T-cell (primary cell): ENCODE results near the gene WBP2NL. TPM values are rescaled to one million over a fixed set of nuclear protein-coding genes. Genes with fewer than 3 reads are reported as not detected.

Experiments used
- ATAC-seq, 4 experiments: fragments of 200-7000 bp in 3 of 4; fragments of 150-1000 bp in 1 of 4; cut with Tn5 transposase; replicated peaks in 1 of 4; 1 replicate in 3 of 4; 2 replicates in 1 of 4; pipeline ENCODE4 v1.10.0; 2021; ENCODE audit warnings: moderate library complexity in 3 of 4, mild to moderate bottlenecking in 2 of 4, moderate number of reproducible peaks in 1 of 4
- CTCF ChIA-PET, 2 donors: fragments of 300-600 bp; sonication (Branson Sonifier 250); formaldehyde crosslinking; loops; one replicate each; lab custom pipeline; 2022; ENCODE audit warnings: antibody characterized with exemption in 2 of 2; lab: Charles Lee
- POLR2A ChIA-PET, 2 donors: fragments of 300-600 bp; sonication (Branson Sonifier 250); formaldehyde crosslinking; loops; one replicate each; lab custom pipeline; 2022; ENCODE audit warnings: antibody characterized with exemption in 2 of 2; lab: Charles Lee
- DNase-seq, 35 experiments: peaks; one replicate each; pipeline versions ENCODE4 v3.0.0 to v3.0.0-alpha.2; 2013 to 2023
- H3K27ac ChIP-seq: one replicate; pipeline ENCODE4 v1.5.1; 2013; ENCODE audit warnings: low read length
- H3K27me3 ChIP-seq, 2 experiments: replicated peaks in 1 of 2; 1 replicate in 1 of 2; 2 replicates in 1 of 2; pipeline versions ENCODE4 v1.6.1 to v1.7.0; 2013; ENCODE audit warnings: low read length in 1 of 2, mixed read lengths in 1 of 2; ENCODE audit not compliant: control insufficient read depth in 2 of 2, insufficient read depth in 2 of 2; ENCODE audit errors: extremely low read depth in 1 of 2
- H3K36me3 ChIP-seq, 2 donors: 1 replicate in 1 of 2; 2 replicates in 1 of 2; pipeline versions ENCODE4 v1.6.1 to v1.7.0; 2013; ENCODE audit warnings: low read length in 1 of 2; ENCODE audit not compliant: control insufficient read depth in 2 of 2, insufficient read depth in 1 of 2; ENCODE audit errors: extremely low read depth in 1 of 2
- H3K4me1 ChIP-seq, 2 experiments: 1 replicate in 1 of 2; 2 replicates in 1 of 2; pipeline versions ENCODE4 v1.6.1 to v1.7.0; 2013; ENCODE audit warnings: low read length in 2 of 2, mixed read lengths in 1 of 2; ENCODE audit not compliant: insufficient read depth in 2 of 2, control insufficient read depth in 1 of 2; ENCODE audit errors: extremely low read depth in 1 of 2
- H3K4me3 ChIP-seq, 2 donors: 1 replicate in 1 of 2; 2 replicates in 1 of 2; pipeline versions ENCODE4 v1.5.1 to v1.7.0; 2013; ENCODE audit warnings: mild to moderate bottlenecking in 2 of 2, low read length in 1 of 2, moderate library complexity in 1 of 2; ENCODE audit not compliant: control insufficient read depth in 1 of 2; ENCODE audit errors: extremely low read depth in 1 of 2
- H3K9me3 ChIP-seq: 2 replicates; pipeline ENCODE4 v1.7.0; 2013
- H3K27ac Mint-ChIP-seq, 2 donors: one replicate each; pipeline ENCODE4 v1.8.0; 2020 to 2021; ENCODE audit warnings: mild to moderate bottlenecking in 2 of 2, mixed read lengths in 2 of 2
- H3K27me3 Mint-ChIP-seq, 2 donors: one replicate each; pipeline ENCODE4 v1.8.0; 2021 to 2022; ENCODE audit warnings: mixed read lengths in 2 of 2
- H3K36me3 Mint-ChIP-seq: one replicate; pipeline ENCODE4 v1.8.0; 2021; ENCODE audit warnings: mixed read lengths
- H3K4me1 Mint-ChIP-seq, 3 donors: one replicate each; pipeline ENCODE4 v1.8.0; 2020 to 2022; ENCODE audit warnings: mixed read lengths in 3 of 3, mild to moderate bottlenecking in 1 of 3
- H3K4me3 Mint-ChIP-seq, 3 donors: one replicate each; pipeline ENCODE4 v1.8.0; 2020 to 2022; ENCODE audit warnings: mild to moderate bottlenecking in 3 of 3, mixed read lengths in 3 of 3, moderate library complexity in 3 of 3
- H3K9me3 Mint-ChIP-seq, 3 donors: one replicate each; pipeline ENCODE4 v1.8.0; 2020 to 2022; ENCODE audit warnings: mixed read lengths in 3 of 3
- WGBS: methylation state at CpG from one replicate; pipeline ENCODE4 v1.1.5; 2013; ENCODE audit warnings: missing lambda C conversion rate; ENCODE audit not compliant: insufficient coverage; 5-methylcytosine and 5-hydroxymethylcytosine counted together
- total RNA-seq, 35 experiments: library from RNA in 6 of 35; stranded (reverse) in 6 of 35; fragments of 120-200 nt in 1 of 35; gene quantifications; one replicate each; pipeline versions ENCODE4 v1.2.1 to v1.2.4 and lab custom pipeline; 2013 to 2026

The WBP2NL gene
- total RNA-seq, 5 donors from 2014 or later (not counting 1 experiment from before 2014, with no cell fraction given), result 1.5 to 2.8 (median 2.2) TPM

DNA sequence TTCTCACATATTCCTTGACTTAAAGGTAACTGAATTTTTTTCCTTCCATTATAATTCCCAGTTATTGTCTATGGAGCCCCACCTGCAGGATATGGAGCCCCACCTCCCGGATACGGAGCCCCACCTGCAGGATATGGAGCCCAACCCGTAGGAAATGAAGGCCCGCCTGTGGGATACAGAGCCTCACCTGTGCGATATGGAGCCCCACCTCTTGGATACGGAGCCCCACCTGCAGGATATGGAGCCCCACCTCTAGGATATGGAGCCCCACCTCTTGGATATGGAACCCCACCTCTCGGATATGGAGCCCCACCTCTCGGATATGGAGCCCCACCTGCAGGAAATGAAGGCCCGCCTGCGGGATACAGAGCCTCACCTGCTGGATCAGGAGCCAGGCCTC, 28.1 kb downstream of the WBP2NL start:
- H3K4me1 Mint-ChIP-seq, result peaks cover 10 to 26% (median 20%) of the 10 kb centered on the region in 3 donors
- Histone ChIP-seq H3K9me3 (no peaks in the 10 kb centered on the region), H3K4me3 (no peak overlapping the region), H3K36me3 (no peaks in the 10 kb centered on the region), H3K4me1 (peaks cover 0 to 15% of the 10 kb centered on the region in 2 experiments), H3K27me3 (no peaks in the 10 kb centered on the region), H3K27ac (no peak overlapping the region)
- no peaks in the 10 kb centered on the region for H3K9me3 Mint-ChIP-seq
- 97% methylated on average over 9 of the region's 10 CpGs for WGBS
- no peak for DNase-seq
- ATAC-seq, result no peak
- CTCF ChIA-PET, result no interaction called here
- H3K36me3 Mint-ChIP-seq, result no peaks in the 10 kb centered on the region
- H3K27ac Mint-ChIP-seq, result no peak overlapping the region
- POLR2A ChIA-PET, result no interaction called here
- H3K27me3 Mint-ChIP-seq, result no peaks in the 10 kb centered on the region
- H3K4me3 Mint-ChIP-seq, result no peak overlapping the region

- peaks cover 0 to 8% of the 10 kb centered on the region in 2 experiments for H3K4me1 ChIP-seq
- H3K27me3 ChIP-seq, result no peaks in the 10 kb centered on the region
- no peak overlapping the region for H3K27ac ChIP-seq
- H3K4me3 ChIP-seq, result no peak overlapping the region
- H3K36me3 ChIP-seq, result no peaks in the 10 kb centered on the region
- Mint-ChIP-seq H3K27me3 (no peaks in the 10 kb centered on the region), H3K4me3 (no peak overlapping the region), H3K9me3 (peaks cover 3 to 14% (median 5%) of the 10 kb centered on the region in 3 donors), H3K27ac (no peak overlapping the region), H3K4me1 (peaks cover 0 to 10% (median 5%) of the 10 kb centered on the region in 3 donors), H3K36me3 (peaks cover 11% of the 10 kb centered on the region)
- H3K9me3 ChIP-seq, result no peaks in the 10 kb centered on the region
- CTCF ChIA-PET, result interaction anchor here in 1 of 2 donors (0.5 kb wide), 1 partner anchor 311 kb away, joined by 6 read pairs; no protein-coding TSS in a partner anchor
- POLR2A ChIA-PET, result no interaction called here
- 100% methylated on average over 2 of the region's 5 CpGs for WGBS
- DNase-seq, result no peak
- ATAC-seq, result no peak
Measured at GRCh38 chr22:42033263-42034181, 34.9 kb downstream of the WBP2NL start.

- no peaks in the 10 kb centered on the region for H3K27me3 Mint-ChIP-seq
- DNase-seq (no peak), ATAC-seq (no peak)
- CTCF ChIA-PET, result no interaction called here
- no peak overlapping the region for H3K27ac ChIP-seq
- H3K4me1 ChIP-seq, result peaks cover 0 to 8% of the 10 kb centered on the region in 2 experiments
- no peak overlapping the region for H3K4me3 Mint-ChIP-seq
- H3K9me3 ChIP-seq, result no peaks in the 10 kb centered on the region
- H3K36me3 Mint-ChIP-seq, result peaks cover 11% of the 10 kb centered on the region
- no peak overlapping the region for H3K27ac Mint-ChIP-seq
- H3K9me3 Mint-ChIP-seq, result peaks cover 3 to 14% (median 5%) of the 10 kb centered on the region in 3 donors
- 83% methylated on average over 7 of the region's 8 CpGs for WGBS
- peaks cover 0 to 10% (median 5%) of the 10 kb centered on the region in 3 donors for H3K4me1 Mint-ChIP-seq
- H3K4me3 ChIP-seq, result no peak overlapping the region
- POLR2A ChIA-PET, result no interaction called here
- no peaks in the 10 kb centered on the region for H3K27me3 ChIP-seq
- H3K36me3 ChIP-seq, result no peaks in the 10 kb centered on the region
Measured at GRCh38 chr22:42035256-42035655, 36.7 kb downstream of the WBP2NL start.

- DNase-seq (no peak), ATAC-seq (no peak)
- peaks cover 13% of the 10 kb centered on the region for H3K36me3 Mint-ChIP-seq
- H3K9me3 Mint-ChIP-seq, result peaks cover 3 to 24% (median 9%) of the 10 kb centered on the region in 3 donors
- Histone ChIP-seq H3K27me3 (peaks cover 0 to 10% of the 10 kb centered on the region in 2 experiments), H3K4me3 (no peak overlapping the region), H3K9me3 (no peaks in the 10 kb centered on the region), H3K36me3 (no peaks in the 10 kb centered on the region), H3K27ac (no peak overlapping the region), H3K4me1 (no peaks in the 10 kb centered on the region)
- 100% methylated on average over 1 of the region's 5 CpGs for WGBS
- no peaks in the 10 kb centered on the region for H3K4me1 Mint-ChIP-seq
- CTCF ChIA-PET, result interaction anchor here (0.6 to 0.7 kb wide), 2 partner anchors 74 to 451 kb away, joined by 3 to 5 read pairs; no protein-coding TSS in a partner anchor
- no peak overlapping the region for H3K27ac Mint-ChIP-seq
- H3K4me3 Mint-ChIP-seq, result no peak overlapping the region
- no peaks in the 10 kb centered on the region for H3K27me3 Mint-ChIP-seq
- POLR2A ChIA-PET, result no interaction called here
Measured at GRCh38 chr22:42039271-42039670, 40.7 kb downstream of the WBP2NL start.

GRCh38 chr22:42041784-42042183, 43.2 kb downstream of the WBP2NL start:
- no peak for DNase-seq
- Histone ChIP-seq H3K27ac (no peak overlapping the region), H3K4me3 (no peak overlapping the region), H3K9me3 (no peaks in the 10 kb centered on the region), H3K4me1 (no peaks in the 10 kb centered on the region), H3K27me3 (peaks cover 0 to 12% of the 10 kb centered on the region in 2 experiments), H3K36me3 (no peaks in the 10 kb centered on the region)
- Mint-ChIP-seq H3K27ac (no peak overlapping the region), H3K4me3 (no peak overlapping the region), H3K27me3 (no peaks in the 10 kb centered on the region), H3K4me1 (no peaks in the 10 kb centered on the region), H3K36me3 (peaks cover 13% of the 10 kb centered on the region), H3K9me3 (peaks cover 3 to 19% (median 9%) of the 10 kb centered on the region in 3 donors)
- no peak for ATAC-seq
- ChIA-PET CTCF (interaction anchor here in 1 of 2 donors (0.7 kb wide), 1 partner anchor 15 kb away, joined by 6 read pairs; no protein-coding TSS in a partner anchor), POLR2A (interaction anchor here (0.7 to 1.0 kb wide), 2 partner anchors 21 to 424 kb away, joined by 3 to 9 read pairs; no protein-coding TSS in a partner anchor)

DNA sequence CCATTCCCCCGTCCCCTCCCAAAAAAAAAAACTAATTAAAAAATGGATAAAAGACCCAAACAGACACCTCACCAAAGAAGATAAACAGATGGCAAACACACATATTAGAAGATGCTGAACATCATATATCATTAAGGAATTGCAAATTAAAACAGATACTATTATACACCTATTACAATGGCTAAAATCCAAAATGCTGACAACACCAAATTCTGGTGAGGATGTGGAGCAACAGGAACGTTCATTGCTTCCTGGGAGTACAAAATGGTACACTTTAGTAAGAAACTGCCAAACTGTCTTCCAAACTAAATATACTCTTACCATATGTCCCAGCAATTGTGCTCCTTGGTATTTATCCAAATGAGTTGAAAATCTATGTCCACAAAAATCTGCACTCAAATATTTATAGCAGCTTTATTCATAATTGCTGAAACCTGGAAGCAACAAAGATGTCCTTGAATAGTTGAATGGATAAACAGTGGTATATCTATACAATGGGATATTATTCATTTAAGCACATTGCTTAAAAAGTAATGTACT, 52.1 kb downstream of the WBP2NL start:
- Mint-ChIP-seq H3K27me3 (no peaks in the 10 kb centered on the region), H3K4me3 (no peak overlapping the region), H3K27ac (no peak overlapping the region), H3K36me3 (peaks cover 2% of the 10 kb centered on the region), H3K4me1 (no peaks in the 10 kb centered on the region), H3K9me3 (peaks cover 0 to under 1% (median 0%) of the 10 kb centered on the region in 3 donors)
- no peaks in the 10 kb centered on the region for H3K9me3 ChIP-seq
- CTCF ChIA-PET, result no interaction called here
- H3K36me3 ChIP-seq, result no peaks in the 10 kb centered on the region
- H3K4me3 ChIP-seq, result no peak overlapping the region
- peaks cover 0 to 2% of the 10 kb centered on the region in 2 experiments for H3K27me3 ChIP-seq
- WGBS, result no CpG with 5 or more reads among the region's 2 CpGs
- H3K4me1 ChIP-seq, result no peaks in the 10 kb centered on the region
- ATAC-seq (no peak), DNase-seq (no peak)
- H3K27ac ChIP-seq, result no peak overlapping the region
- POLR2A ChIA-PET, result no interaction called here
